Measurements from ENCODE around the gene PRAC1.

PRAC1 gene

DNA sequence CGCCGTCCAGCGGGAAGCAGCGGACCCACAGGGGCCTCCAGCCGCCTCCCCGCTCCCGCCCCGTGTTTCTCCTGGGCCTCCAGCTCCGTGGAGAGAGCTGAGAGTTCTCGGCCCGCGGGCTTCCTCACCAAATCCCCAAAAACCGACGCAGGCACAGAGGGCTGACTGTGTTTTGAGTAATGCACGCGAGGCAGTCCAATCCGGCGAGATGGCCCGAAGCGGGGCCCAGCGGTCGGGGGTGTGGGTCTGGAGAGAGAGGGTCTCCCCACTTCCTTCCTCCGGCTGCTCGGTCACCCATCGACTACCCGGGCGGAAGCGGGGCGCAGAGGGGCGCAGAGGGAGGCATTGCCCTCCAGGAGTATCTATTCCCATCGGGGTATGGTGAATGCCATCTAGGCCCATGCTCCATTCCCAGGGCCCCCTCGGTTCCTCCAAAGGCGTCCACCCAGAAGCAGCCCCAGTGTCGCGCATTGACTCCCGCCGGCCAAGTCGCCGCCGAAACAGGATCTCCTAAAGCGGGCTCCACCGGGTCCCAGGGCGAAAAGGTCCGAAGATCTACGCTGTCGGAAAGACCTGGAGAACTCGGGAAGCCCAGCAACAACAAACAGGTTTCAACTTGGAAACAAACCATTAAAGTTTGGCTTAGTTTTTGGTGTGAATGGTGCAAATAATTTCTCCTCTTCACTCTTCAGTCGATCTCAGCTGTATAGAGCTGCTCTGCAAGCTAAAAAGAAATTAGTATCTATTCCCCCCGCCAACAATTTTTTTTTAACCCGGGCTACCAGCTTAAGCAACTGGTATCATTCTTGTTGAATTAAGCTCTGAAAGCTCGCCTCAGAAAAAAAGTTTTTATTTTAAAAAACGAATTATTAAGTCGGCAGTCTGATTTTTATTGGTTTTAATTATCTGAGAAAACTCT, 25.4 kb upstream of the PRAC1 start:
- DNase-seq (ENCODE audit: low read depth in 2 of 2): no peak

GRCh38 chr17:48746916-48747444, 24.7 kb upstream of the PRAC1 start:
- DNase-seq (ENCODE audit: low read depth in 2 of 2): no peak

DNA sequence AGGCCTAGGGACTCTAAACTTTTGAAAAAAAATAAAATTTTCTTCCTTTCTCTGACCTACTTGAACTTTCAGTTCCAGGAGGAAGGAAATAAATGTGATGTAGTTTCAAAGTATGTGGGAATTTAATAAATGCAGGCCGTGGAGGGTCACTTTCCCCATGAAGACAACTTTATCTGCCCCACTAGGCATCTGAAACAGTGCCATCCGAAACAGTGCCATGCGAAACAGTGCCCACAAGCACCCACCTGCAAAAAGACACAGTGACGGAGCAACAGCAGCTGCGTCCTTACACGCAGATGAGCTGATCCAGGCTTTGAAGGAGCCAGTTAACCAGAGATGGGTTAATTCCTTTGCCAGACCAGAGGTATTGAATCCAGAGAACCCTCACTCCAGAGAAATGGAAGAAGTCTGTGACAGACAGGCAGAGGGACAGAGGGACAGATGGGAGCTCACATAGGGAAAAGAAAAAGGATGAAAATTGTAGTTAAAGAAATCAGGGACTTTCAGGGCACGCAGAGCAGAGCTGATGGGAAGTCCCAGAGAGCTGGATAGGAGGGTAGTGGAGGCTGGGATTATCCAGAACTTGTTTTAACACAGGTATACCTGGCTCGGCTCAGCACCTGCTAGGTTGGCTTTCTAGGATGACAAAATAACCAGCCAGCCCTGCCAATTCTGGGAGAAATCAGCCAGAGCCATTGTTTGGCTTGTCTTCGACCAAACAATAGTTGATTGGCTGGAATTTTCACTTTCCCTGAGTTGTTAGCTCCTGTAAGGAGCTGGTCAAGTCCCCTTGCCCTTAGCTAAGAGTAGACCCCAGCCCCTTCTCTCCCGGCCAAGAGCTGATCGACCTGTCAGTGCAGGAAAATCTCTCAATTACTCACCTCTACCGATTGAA, 23.3 kb upstream of the PRAC1 start:
- DNase-seq (ENCODE audit: low read depth in 2 of 2): no peak

DNA sequence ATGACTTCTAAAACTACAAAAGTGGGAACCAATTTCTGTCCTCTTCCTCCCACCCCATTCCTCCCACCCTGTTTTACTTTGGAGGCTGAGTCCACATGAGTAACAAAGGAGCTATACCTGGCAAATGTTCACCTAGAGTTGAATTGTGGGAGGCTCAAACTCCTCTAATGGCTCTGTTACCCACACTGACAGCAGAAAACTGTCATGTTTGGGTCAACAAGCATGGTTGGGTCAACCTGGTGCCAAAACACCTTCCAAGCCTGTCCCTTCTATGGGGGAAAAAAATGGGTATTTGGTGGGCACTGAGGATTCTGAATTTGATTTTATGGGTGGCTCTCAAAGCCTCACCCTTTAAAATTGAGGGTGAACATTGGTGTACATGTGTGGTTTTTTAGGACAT, 18.2 kb upstream of the PRAC1 start:
- no peak for DNase-seq (ENCODE audit: low read depth in 2 of 2)

DNA sequence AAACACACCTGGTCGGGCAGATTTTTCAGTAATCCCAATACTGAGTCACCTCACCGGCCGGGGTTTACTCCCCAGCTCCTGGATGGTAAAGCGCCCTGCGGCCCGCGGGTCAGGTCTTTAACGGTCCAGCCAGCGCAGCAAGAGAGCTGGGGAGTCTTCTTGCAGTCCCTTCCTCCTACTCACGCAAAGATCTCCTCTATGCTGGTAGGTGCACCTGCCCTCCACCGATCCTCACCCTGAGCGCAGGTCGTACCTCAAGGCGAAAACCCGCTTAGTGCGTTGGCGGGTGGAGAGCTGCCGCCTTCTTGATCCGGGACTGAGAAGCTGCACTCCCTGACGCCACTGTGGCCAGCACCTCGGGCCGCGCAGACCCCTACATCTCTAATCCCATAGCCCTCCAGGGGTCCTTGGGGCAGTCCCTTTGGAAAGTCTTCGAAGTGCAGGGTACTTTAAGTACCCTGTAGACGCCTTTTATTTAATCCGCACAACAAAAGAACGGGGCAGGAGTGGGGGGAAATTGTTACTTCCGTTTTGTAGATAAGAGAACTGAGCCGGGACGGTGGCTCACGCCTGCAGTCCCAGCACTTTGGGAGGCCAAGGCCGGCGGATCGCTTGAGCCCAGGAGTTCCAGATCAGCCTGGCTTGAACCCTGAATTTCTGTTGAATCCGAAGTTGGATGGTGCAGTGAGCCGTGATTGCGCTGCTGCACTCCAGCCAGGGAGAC, 16.6 kb upstream of the PRAC1 start:
- DNase-seq (ENCODE audit: low read depth in 2 of 2): no peak

DNA sequence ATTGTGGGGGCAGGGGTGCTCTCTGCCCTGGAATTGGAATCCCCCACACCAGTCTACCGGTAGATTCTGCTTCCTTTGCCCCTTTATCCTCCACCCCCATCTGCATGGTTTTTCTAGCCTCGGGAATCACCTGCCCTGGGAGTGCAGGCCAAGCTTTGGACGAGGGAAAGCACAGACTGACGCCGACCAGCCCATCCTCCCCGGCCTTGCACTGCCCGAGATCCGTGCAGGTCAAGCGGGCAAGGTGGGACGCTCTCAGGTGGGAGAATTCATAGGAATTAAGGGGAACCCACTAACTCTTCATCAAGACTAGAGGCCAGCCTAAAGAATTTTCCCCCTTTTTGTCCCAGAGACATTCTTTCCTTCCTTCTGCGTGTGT, 16.1 kb upstream of the PRAC1 start:
- DNase-seq (ENCODE audit: low read depth in 2 of 2): no peak

DNA sequence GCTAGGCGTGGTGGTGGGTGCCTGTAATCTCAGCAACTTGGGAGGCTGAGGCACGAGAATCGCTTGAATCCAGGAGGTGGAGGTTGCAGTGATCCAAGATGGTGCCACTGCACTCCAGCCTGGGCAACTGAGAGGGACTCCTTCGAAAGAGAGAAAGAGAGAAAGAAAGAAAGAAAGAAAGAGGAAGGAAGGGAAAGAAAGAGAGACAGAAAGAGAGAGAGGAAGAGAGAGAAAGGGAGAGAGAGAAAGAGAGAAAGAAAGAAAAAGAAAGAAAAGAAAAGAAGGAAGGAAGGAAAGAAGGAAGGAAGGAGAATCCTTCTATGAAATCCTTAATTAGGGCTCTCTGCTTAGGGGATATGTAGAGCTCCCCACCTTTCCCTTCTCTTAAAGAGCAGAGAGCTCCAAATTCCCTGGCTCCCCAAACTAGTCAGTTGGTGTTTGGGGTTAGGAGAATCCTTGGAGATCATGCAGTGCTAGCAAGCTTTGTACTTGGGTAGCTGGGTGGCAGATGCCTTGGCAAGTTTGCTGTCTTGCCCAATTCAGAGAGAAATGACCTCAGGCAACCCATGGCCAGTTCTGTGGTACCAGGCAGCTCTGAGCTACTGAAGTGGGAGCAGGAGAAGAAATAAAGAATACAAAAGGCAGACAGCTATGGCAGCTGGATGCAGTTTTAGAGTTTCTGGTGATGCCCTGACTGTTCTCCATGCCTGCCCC, 15.2 kb upstream of the PRAC1 start:
- DNase-seq (ENCODE audit: low read depth in 2 of 2): no peak

DNA sequence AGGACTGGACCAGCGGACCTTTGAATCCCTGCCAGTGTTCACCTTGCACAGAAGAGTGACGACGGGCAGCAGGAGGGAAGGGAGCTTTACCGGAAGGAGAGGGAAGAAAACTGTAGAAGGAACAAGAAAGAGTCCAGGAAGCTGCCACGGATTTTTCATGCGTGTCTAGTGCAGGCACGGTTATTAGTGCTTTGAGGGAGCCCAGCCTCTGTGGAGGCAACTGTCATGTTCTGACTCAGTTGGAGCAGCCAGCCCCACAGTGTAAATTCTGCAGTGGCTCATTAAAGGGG, 12.7 kb upstream of the PRAC1 start:
- DNase-seq (ENCODE audit: low read depth in 2 of 2): no peak

DNA sequence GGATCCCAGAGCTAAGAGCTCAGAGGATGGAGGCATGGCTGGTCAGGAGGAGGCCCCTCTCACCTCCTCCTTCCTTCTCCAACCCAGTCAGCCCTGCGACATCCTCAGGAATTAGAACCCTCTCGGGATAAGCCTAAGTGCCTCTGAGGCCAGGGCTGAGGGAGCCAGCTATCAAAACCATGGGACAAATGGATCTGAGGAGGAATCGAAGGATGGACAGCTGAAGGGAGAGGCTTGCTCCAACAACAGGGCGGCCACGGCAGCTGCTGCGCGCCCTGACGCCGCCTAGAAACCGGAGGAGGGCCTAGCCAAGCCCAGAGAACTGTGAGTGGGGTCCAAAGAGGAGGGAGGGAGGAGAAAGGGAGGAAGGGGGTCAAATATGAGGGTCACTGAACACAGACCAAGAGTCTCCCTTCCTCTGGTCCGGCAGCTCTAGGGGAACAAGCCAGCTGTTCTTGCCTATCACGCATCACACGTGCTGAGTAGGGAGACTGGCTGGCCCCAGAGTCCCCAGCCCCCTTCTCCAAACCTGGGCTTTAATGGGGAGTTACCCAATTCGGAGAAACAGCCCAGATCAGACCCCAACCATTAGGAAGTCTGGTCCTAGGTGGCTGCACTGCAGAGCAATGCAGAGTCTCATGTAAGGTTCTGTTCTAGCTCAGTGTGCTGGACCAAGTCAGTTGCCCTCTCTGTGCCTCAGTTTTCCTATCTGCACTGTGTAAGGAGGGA, 12.2 kb upstream of the PRAC1 start:
- no peak for DNase-seq (ENCODE audit: low read depth in 2 of 2)

DNA sequence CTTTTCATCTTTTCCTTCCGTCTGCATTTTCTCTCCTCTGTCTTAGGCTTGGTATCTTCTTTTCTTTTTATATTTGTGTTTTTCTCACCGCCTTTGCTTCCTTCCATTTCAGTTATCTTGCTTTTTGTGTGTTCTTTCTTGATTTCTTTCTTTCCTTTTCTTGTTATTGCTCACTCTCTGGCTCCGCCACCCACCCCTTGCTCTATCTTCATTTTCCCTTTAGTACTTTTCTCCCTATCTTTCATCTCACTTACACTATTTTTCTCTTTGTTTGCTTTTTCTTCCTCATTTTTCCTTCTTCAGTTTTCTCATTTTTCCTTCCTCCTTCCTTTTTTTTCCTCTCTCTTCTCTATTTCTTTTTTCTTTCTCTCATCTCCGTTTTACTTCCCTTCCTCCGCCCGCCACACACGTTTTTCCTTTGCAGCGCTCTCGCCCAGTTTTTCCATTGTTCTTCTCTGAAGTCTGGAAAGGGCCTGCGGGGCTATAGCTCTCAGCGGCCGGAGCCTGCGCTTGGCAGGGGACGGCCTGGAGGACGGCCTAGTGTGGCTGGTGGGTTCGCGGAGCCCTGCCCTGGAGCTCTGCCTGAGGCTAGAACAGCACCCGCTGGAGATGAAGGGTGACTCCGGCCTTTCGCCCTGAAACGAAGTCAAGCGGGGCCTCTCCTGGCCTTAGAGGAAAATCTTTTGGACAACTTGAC, 11.5 kb upstream of the PRAC1 start:
- DNase-seq (ENCODE audit: low read depth in 2 of 2): no peak

- no peak for DNase-seq (ENCODE audit: low read depth in 2 of 2)
Measured at GRCh38 chr17:48732688-48733629, 10.6 kb upstream of the PRAC1 start.

GRCh38 chr17:48731355-48731754, 9.0 kb upstream of the PRAC1 start:
- DNase-seq (ENCODE audit: low read depth in 2 of 2): no peak

DNA sequence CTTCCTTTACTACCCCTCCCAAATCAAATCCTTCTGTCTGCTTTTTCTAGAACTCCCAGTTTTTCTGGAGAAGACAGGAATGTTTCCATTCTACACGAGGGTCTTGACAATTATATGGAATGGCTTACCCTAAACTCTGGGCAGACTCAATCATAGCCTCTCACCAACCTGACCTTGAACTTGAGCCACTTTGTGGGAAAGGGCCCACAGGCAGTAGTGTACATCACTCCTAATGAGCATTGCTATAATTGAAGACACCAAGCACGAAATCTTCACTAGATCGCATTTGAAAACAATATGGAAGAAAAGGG, 7.9 kb upstream of the PRAC1 start:
- no peak for DNase-seq (ENCODE audit: low read depth in 2 of 2)

DNA sequence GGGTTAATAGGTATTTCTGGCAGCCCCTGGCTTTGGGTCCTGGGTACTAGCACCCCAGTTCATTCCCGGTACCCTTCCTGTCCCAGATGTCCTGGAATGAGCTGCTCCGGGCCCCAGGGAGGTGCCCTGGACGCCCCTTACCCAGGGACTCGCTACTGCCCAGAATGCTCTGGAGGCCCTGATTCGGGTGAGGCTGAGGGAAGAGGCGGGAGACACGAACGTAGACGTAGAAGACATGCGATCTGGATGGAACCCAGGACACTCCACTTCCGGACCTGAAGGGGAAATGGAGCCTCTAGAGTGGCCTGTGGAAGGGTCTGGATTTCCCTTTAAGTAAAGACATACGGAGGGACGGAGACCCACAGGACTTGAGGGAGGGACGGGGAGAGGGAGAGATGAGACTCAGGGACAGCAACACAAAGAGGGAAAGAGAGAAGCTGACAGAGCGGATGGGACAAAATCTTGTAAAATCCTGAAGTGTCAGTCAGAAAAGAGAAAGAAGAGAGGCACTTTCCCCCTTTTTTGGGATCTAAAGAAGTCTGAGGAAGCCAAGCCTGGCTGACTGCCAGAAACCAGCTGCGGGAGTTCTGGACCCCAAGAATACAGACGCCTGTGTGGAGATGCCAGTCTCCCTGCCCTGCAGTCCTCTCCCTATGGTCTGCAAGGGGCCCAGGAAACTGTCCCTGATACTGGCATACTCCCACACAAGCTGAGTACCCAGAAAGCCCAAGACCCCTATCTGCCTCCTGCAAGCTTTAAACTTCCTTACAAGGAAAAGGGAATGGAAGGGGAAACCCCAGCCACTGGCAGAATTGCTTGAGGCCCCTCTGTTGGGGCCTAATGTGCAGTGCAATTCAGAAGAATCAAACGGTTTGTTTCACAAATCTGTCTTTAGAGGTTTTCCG, 7.3 kb upstream of the PRAC1 start:
- DNase-seq (ENCODE audit: low read depth in 2 of 2): no peak

DNA sequence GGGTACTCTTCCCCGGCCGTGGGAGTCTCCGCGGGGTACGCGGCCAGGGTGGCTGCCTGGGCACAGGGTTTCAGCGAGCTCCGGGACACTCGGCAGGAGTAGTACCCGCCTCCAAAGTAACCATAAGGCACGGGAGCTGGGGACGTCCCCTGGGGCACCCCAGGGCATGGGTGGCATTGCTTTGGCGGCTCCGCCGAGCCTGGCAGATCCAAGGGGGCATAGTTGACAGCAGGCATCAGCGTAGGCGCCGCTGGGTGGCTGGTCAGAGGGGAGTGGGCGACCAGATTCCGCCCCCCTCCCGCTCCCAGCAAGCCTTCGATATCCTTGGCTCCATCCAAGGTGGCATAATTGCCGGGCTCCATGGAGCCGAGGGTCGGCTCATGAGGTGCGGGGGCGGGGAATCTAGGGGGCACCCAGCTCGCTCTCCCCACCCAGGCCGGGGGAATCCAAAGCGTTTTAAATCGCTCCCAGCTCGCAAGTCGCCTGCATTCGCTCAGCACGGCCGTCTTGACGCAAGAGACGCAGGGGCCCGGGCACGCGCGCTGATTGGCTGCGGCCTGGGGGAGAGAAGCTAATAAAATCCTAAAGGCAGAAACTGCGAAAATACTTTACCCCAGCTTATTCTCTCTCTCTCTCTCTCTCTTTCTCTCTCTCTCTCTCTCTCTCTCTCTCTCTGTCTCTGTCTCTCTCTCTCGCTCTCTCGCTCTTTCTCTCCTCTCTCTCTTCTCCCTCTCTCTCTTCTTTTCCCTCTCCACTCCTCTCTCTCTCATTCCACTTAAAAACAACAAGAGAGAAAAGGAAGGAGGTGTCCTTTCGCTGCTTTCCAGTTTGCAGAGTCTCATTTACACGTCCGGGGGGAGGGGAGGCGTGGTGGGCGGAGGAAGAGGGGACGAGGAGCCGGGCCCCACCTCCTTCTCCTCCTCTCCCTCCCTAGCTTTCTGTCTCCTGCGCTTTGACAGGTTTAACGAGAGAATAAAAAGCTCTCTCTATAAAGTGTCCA, 6.2 kb upstream of the PRAC1 start, which contains the start of gene HOXB13:
TSS of gene HOXB13 (minus strand) at position 519 of the 1,000 bp plus-strand sequence. CDS start at position 362, 157 bp downstream.
- DNase-seq (ENCODE audit: low read depth in 2 of 2): no peak

GRCh38 chr17:48727415-48728175, 5.3 kb upstream of the PRAC1 start:
- DNase-seq (ENCODE audit: low read depth in 2 of 2): no peak
